Peyer's patch (tissue), 4 donors: Measurements from ENCODE around the gene PDK4.

ENCODE experiments used
- POLR2A ChIP-seq, 2 donors: fragments of 450-650 bp; IDR thresholded peaks; one replicate each; pipeline ENCODE4 v1.5.1; 2017; ENCODE audit warnings: antibody characterized with exemption in 2 of 2, mild to moderate bottlenecking in 2 of 2, moderate library complexity in 2 of 2
- TF ChIP-seq, protein P1 (sequence below), 6 experiments: fragments of 450-650 bp in 4 of 6; fragments of 200-600 bp in 2 of 6; sonication (generic) in 1 of 6; IDR thresholded peaks; one replicate each; pipeline ENCODE4 v1.5.1; 2017 to 2019; ENCODE audit warnings: antibody characterized with exemption in 6 of 6, mild to moderate bottlenecking in 3 of 6, moderate library complexity in 1 of 6

DNA sequence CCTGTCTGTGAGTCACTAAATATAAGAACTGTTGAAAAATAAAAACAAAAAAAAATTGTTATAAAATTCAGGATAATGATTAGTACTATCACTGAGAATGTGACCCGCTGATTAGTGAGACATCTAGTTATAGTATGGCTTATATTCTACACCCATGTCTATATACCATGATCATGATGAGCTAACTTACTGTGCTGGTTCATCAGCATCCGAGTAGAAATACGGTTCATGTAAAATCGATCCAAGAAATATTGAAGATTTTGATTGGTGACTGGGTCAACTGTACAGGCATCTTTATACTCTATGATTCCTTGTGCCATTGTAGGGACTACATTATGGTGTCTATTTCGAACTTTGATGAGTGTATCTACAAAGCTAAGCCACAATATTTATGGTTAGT lies 3.7 kb downstream of the PDK4 start:
- no peak for TF ChIP-seq POLR2A (IDR thresholded peaks at IDR 0.05)
- TF ChIP-seq, protein P1, sequence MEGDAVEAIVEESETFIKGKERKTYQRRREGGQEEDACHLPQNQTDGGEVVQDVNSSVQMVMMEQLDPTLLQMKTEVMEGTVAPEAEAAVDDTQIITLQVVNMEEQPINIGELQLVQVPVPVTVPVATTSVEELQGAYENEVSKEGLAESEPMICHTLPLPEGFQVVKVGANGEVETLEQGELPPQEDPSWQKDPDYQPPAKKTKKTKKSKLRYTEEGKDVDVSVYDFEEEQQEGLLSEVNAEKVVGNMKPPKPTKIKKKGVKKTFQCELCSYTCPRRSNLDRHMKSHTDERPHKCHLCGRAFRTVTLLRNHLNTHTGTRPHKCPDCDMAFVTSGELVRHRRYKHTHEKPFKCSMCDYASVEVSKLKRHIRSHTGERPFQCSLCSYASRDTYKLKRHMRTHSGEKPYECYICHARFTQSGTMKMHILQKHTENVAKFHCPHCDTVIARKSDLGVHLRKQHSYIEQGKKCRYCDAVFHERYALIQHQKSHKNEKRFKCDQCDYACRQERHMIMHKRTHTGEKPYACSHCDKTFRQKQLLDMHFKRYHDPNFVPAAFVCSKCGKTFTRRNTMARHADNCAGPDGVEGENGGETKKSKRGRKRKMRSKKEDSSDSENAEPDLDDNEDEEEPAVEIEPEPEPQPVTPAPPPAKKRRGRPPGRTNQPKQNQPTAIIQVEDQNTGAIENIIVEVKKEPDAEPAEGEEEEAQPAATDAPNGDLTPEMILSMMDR (IDR thresholded peaks at IDR 0.05), result no peak
